ENCODE results near the gene PSG11. TPM values are rescaled to one million over a fixed set of nuclear protein-coding genes. Genes with fewer than 3 reads are reported as not detected.
A peak's percentile ranks its signal among the peaks of the same experiment; 100 is the strongest.

PSG11 gene
- total and polyA plus RNA-seq, 2 of the 4 experiments (the other 2 are of a cell fraction), result 0.07 to 0.18 TPM

DNA sequence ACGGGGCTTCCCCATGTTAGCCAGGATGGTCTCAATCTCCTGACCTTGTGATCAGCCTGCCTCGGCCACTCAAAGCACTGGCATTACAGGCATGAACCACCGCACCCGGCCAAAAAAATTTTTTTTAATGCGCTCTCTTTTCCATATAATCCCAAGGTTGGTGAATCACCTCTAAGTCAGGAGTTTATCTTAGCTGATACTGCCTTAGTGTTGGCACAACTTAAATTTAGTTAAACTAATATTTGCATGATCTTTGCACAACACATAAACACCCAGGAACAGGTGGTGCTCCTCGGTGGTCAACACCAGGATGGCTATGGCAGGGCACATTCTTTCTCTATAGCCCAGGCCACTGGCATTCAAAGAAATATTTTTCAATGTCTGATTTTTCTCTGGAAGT lies 65.2 kb downstream of the PSG11 start:
- H3K4me1 ChIP-seq (ENCODE audit: control insufficient read depth, insufficient read depth, low read length), result peaks cover 5% of the 10 kb centered on the region; the same call in 1 of the 2 replicates
- no peaks in the 10 kb centered on the region; the same call in 1 of the 2 replicates for H3K9me1 ChIP-seq (ENCODE audit: insufficient read depth, low read length)
- 100% methylated on average over 3 of the region's 6 CpGs; no CpG with 5 or more reads in 1 of the 2 experiments for WGBS, 2 experiments (ENCODE audit: extremely low coverage in 2 of 2, insufficient read length in 1 of 2)
- H3K4ac ChIP-seq (ENCODE audit: low read depth, low read length), result no peak overlapping the region
- H3K56ac ChIP-seq (ENCODE audit: extremely low read depth, insufficient read depth, low read length), result no peak overlapping the region; the same call in 1 of the 2 replicates
- no peak overlapping the region for H2AK9ac ChIP-seq (replicated peaks; ENCODE audit: low read depth, low read length, poor library complexity)
- POLR2A ChIA-PET (ENCODE audit: unreplicated experiment), result no interaction called here
- H3K14ac ChIP-seq (replicated peaks; ENCODE audit: low read depth, low read length), result no peak overlapping the region
- no peaks in the 10 kb centered on the region for H3K9me3 ChIP-seq (ENCODE audit: control insufficient read depth, insufficient read depth, low read length)
- peak overlapping the region; percentile 3; the same call in 1 of the 2 replicates for H2BK120ac ChIP-seq (ENCODE audit: low read depth, low read length)
- H3K18ac ChIP-seq (ENCODE audit: low read depth, low read length), result no peak overlapping the region
- BruUV-seq (replicated peaks), result no TSS peak
- H3K23ac ChIP-seq (ENCODE audit: low read depth, low read length), result no peak overlapping the region
- H3K4me2 ChIP-seq (ENCODE audit: low read depth, low read length), result no peak overlapping the region
- dilution Hi-C loops (cut with HindIII; ENCODE audit: low sequenced_read_pairs, unreplicated experiment), result no loop called here
- H4K91ac ChIP-seq (ENCODE audit: insufficient read depth, low read depth, low read length), result no peak overlapping the region
- H3K36me3 ChIP-seq (ENCODE audit: control insufficient read depth, insufficient read depth, low read length), result no peaks in the 10 kb centered on the region
- no peak overlapping the region for H3K4me3 ChIP-seq (ENCODE audit: insufficient read depth, low read depth, low read length)
- no peak overlapping the region; the same call in 2 of the 3 replicates for H2BK15ac ChIP-seq (ENCODE audit: low read depth, low read length)
- H3K9ac ChIP-seq (ENCODE audit: low read depth, low read length), result no peak overlapping the region
- CTCF ChIA-PET, result no interaction called here
- no peaks in the 10 kb centered on the region for H3K27me3 ChIP-seq (ENCODE audit: control insufficient read depth, insufficient read depth, low read length)
- H3K79me1 ChIP-seq (ENCODE audit: low read depth in 1 of 2, low read length in 2 of 2), result no peaks in the 10 kb centered on the region
- no peak overlapping the region for H2AFZ ChIP-seq (replicated peaks; ENCODE audit: low read length, poor library complexity)
- H2AK5ac ChIP-seq (ENCODE audit: low read depth, low read length), result no peak overlapping the region
- intact Hi-C loops (cut with micrococcal nuclease), result no loop called here
- H4K5ac ChIP-seq (ENCODE audit: low read depth, low read length), result no peak overlapping the region
- H2BK5ac ChIP-seq (ENCODE audit: low read depth, low read length, poor library complexity, severe bottlenecking), result peak overlapping the region; percentile 79
- in situ Hi-C loops (cut with MboI; ENCODE audit: low sequenced_read_pairs), result no loop called here
- H3K27ac ChIP-seq (ENCODE audit: insufficient read depth, low read length), result no peak overlapping the region
- no peak for TF ChIP-seq CTCF (conservative IDR thresholded peaks at IDR 0.05; ENCODE audit: low read depth, low read length)
- no peak for TF ChIP-seq MAZ (IDR thresholded peaks at IDR 0.05; ENCODE audit: borderline replicate concordance, low read depth, low read length)
- no peak for TF ChIP-seq NFE2L2 (IDR thresholded peaks at IDR 0.05; ENCODE audit: low read depth, low read length)
- no peak for TF ChIP-seq MAFK (IDR thresholded peaks at IDR 0.05; ENCODE audit: low read depth, low read length)
- TF ChIP-seq CHD1 (IDR thresholded peaks at IDR 0.05; ENCODE audit: low read depth, low read length), result no peak
- no peak for TF ChIP-seq POLR2A (IDR thresholded peaks at IDR 0.05; ENCODE audit: low read depth, low read length)
- no peak for TF ChIP-seq ELK1 (IDR thresholded peaks at IDR 0.05; ENCODE audit: borderline replicate concordance, low read depth, low read length)
- TF ChIP-seq SMC3 (IDR thresholded peaks at IDR 0.05; ENCODE audit: low read depth, low read length), result no peak
- no peak for TF ChIP-seq CEBPB (IDR thresholded peaks at IDR 0.05; ENCODE audit: low read depth, low read length)
- no peak for TF ChIP-seq MXI1 (IDR thresholded peaks at IDR 0.05; ENCODE audit: borderline replicate concordance, low read depth, low read length)
- TF ChIP-seq FOS (IDR thresholded peaks at IDR 0.05; ENCODE audit: low read depth, low read length), result no peak
- no peak for TF ChIP-seq RFX5 (IDR thresholded peaks at IDR 0.05; ENCODE audit: low read depth, low read length)
- H2BK20ac ChIP-seq (ENCODE audit: low read depth, low read length), result no peak overlapping the region
- no peak for DNase-seq
- no peak overlapping the region for H4K8ac ChIP-seq (ENCODE audit: low read depth in 2 of 2, low read length in 2 of 2)
- H4K20me1 ChIP-seq (ENCODE audit: insufficient read depth, low read length), result no peaks in the 10 kb centered on the region
- ATAC-seq (ENCODE audit: low read depth), result peak; percentile 60

Measured in IMR-90 (cell line).